Measurements from ENCODE around the gene ANXA1. TPM values are rescaled to one million over a fixed set of nuclear protein-coding genes. Genes with fewer than 3 reads are reported as not detected.

Gene ANXA1
- total and polyA plus RNA-seq, 10 of the 15 experiments (the other 5 are each of a cell fraction or from before 2014, with no cell fraction given): 6.6 to 30.1 (median 12.6) TPM

GRCh38 chr9:73154722-73155121, 3.1 kb downstream of the ANXA1 start (continued):
- TF ChIP-seq TARDBP (IDR thresholded peaks at IDR 0.05; ENCODE audit: borderline replicate concordance): no peak
- TF ChIP-seq NR2C2 (IDR thresholded peaks at IDR 0.05; ENCODE audit: borderline replicate concordance, control insufficient read depth, insufficient read length, low read depth): no peak
- no peak for TF ChIP-seq SP1 (IDR thresholded peaks at IDR 0.05; ENCODE audit: low read depth, low read length)
- TF ChIP-seq NFYB (IDR thresholded peaks at IDR 0.05; ENCODE audit: insufficient read depth, low read depth, low read length): no peak

DNA sequence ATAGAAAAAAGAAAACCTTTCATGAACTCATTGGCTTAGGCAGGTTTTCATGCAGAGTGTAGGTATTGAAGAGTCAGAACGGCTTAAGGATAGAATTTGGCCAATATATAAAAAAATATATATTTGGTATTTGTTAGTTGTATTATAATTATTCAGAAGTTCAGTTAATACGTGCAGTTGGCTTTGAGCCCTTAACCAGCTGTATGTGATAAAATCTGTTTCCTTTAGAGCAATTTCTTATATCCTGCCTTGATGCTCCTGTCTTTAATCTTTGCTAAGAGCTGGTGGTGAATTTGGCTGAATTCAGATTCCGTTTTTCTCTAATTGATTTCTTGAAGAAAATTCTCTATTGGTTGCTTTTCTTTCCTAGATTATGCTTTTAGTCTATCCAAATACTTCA, 3.7 kb downstream of the ANXA1 start:
- intact Hi-C loops (cut with micrococcal nuclease; ENCODE audit: unreplicated experiment): no loop called here

More for the DNA sequence above, 3.7 kb downstream of the ANXA1 start:
- no TSS peak for BruUV-seq (replicated peaks)
- H4K20me1 ChIP-seq (ENCODE audit: control insufficient read depth, insufficient read depth): no peaks in the 10 kb centered on the region
- no peaks in the 10 kb centered on the region for H3K79me2 ChIP-seq (ENCODE audit: control insufficient read depth, insufficient read depth, low read length)
- no peaks in the 10 kb centered on the region for H3K36me3 ChIP-seq (ENCODE audit: control insufficient read depth in 2 of 2, insufficient read depth in 2 of 2, low read length in 1 of 2)
- no peak overlapping the region for H3K27ac ChIP-seq (ENCODE audit: control insufficient read depth, insufficient read depth)
- TF ChIP-seq KAT2A (conservative IDR thresholded peaks at IDR 0.05; ENCODE audit: control insufficient read depth, low read depth, low read length) (no peak), CREB1 (IDR thresholded peaks at IDR 0.05; ENCODE audit: low read depth) (no peak), SREBF1 (IDR thresholded peaks at IDR 0.05; ENCODE audit: low read length) (no peak)
- in situ Hi-C loops (cut with MboI): no loop called here
- no peak overlapping the region for H2AFZ ChIP-seq (ENCODE audit: control insufficient read depth, low read depth, low read length)
- ChIA-PET POLR2A (interaction anchor here (0.8 kb wide), 1 partner anchor 22 kb away, joined by 3 read pairs; no protein-coding TSS in a partner anchor), CTCF (interaction anchor here (1.1 kb wide), 2 partner anchors 10 kb away, joined by 3 to 4 read pairs; no protein-coding TSS in a partner anchor), SMC1A (ENCODE audit: uncharacterized antibody, unreplicated experiment) (interaction anchor here (0.9 to 1.9 kb wide), 7 partner anchors 10 to 48 kb away, joined by 3 to 14 read pairs (median 5); no protein-coding TSS in a partner anchor), RAD21 (ENCODE audit: unreplicated experiment) (interaction anchor here (0.7 to 1.0 kb wide), 3 partner anchors 22 to 950 kb away, joined by 3 to 4 read pairs (median 3); no protein-coding TSS in a partner anchor)
- no peak for DNase-seq (ENCODE audit: low read depth, low spot score)
- H3K4me3 ChIP-seq: no peak overlapping the region
- no peaks in the 10 kb centered on the region for H3K27me3 ChIP-seq (replicated peaks in 1 of 2; ENCODE audit: control insufficient read depth in 2 of 2, insufficient read depth in 2 of 2, low read length in 1 of 2)
- no peak overlapping the region for H3K9ac ChIP-seq (ENCODE audit: control insufficient read depth, insufficient read depth, low read length)
- no peak for ATAC-seq
- no peaks in the 10 kb centered on the region; the same call in 1 of the 2 replicates for H3K4me1 ChIP-seq (ENCODE audit: control insufficient read depth, insufficient read depth, low read length)
- FAIRE-seq: no peak
- WGBS (ENCODE audit: insufficient coverage, insufficient replicate concordance, low lambda C conversion rate, missing lambda C conversion rate): 15% methylated on average over 3 of the region's 3 CpGs
- H3K9me3 ChIP-seq (replicated peaks; ENCODE audit: control insufficient read depth, insufficient read depth, low read length): no peaks in the 10 kb centered on the region
- H3K4me2 ChIP-seq (ENCODE audit: control insufficient read depth, insufficient read depth): no peak overlapping the region

Data from GM12878 (cell line).